Fibroblast of skin of right quadriceps (primary cell): ENCODE data around the gene HPGDS.
A peak's percentile ranks its signal among the peaks of the same experiment; 100 is the strongest.
"Not testable (repeated sequence)": the region's sequence is repeated elsewhere in the genome, so short reads cannot be mapped to it uniquely, and the experiment has no call there.

ENCODE experiments used
- DNase-seq: peaks from one replicate; pipeline ENCODE4 v3.0.0-alpha.2; 2013

The HPGDS gene

DNA sequence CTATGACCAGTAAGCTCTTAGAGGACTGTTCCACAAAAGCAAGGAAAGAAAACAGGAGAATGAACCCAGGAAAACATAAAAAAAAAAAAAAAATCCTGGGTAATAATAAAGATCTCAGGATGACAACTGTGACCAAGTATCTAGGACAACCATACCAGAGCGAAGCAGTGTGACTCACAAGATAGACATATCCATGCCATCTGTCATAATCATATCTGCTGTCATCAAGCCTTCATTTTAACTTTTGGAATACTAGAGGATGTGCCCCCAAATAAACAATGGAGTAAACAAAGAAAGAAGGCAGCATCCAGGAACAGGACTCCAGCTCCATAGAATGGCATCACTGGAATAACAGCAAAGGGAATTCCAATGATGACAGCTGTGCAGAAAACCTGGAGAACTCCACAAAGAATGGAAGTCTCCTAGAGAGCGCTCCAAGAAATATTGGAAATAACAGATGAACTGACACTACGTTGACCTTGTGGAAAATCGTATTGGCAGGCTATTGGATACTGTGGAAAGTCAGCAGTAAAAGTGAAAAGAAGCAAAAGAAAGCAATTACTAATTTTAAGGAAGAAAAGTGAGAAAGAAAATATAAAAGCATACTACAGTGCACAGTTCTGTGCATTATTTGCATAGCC lies 35.3 kb downstream of the HPGDS start:
- DNase-seq: no peak

DNA sequence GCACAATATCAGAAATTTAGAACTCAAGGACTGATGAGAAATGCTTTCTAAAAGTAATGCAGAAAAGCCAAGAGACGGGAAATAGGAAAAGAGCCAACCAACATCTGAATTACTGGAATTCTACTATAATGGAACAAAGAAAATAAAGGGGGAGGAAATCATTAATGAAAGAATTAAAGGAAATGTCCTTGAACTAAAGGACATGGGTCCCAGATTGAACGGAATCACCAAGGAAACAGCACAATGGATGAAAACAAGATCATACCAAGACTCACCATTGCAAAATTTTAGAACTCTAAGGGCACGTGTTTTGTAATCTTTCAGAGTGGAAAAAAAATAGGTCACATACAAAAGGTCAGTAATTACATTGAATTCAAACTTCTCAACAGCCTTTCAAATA lies 35.9 kb downstream of the HPGDS start:
- DNase-seq: no peak

DNA sequence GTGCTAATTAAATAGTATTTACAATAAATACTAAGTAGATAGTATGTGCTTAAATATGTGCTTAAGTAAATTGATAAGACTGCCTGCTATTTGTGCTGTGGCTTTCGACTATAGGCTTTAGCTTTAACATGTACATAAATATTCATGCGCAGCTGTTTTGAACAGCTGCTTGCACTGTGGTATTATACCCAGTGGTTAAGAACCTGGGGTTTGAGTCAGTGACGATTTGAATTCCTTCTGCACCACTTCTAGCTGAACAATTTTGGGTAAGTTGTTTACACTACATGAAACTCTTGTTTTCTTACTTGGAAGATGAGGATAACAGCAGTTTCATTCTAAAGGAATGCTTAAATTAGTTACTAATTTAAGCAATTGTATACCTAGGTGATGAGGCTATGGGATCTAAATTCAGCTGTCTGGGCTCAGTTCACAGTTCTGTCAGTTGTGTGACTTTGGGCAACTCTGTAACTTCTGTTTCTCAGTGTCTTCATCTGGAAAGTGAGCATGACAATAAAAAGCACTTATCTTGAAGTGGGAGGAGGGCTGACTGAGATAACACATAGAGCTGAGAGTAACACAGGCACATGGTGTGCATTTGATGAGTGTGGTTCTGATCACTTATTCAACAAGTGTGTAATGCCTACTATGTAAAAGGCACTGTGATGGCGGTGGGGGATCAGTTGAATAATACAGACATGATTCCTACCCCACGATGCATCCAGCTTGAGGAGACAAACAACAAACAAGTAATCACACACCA lies 37.0 kb downstream of the HPGDS start:
- DNase-seq: no peak

DNA sequence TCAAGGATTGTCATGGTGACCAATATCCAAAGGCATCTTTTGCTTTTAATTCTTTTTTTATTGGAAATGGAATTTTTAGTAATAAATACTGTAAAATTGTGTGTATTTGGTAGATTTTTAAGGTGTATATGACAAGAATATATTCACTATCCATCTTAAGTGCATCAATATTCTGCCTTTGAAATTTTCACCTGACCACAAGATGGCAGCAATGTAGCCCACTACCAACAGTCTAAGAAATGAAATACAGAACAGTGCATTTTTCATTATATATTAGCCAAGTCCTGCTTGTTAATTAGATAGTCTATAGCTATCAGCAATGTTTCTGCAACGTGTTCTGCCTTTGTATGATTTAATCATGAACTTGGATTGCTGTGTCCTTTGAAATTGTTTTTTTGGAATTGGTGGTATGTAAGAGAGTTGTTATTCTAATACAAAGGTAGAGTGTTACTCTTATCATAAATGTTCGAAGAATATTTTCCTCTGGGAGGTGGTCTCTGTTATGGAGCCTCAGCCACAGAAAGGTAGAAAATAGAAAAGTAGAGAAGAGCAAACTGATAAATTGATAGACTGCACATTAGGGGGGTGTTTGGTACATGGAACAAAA lies 38.2 kb downstream of the HPGDS start:
- DNase-seq: peak; percentile 21

DNA sequence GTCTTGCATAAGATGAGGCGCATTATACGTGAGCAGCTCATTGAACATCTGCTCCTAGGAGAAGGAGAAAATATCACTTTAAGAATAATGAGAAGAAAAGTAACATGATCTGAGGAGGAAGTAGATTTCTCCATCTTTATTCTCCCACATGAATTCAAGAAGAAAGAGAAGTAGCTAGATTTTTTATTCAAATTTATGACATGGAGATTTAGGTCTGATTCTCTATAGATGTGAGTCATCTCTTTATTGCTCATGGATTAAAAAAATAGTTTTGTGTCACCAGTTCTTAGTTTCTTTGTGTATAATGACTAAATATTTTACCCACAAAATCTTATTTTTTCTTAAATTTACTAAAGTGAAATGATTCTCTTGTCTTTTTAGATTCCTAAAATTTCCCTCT lies 40.4 kb downstream of the HPGDS start:
- peak; percentile 17 for DNase-seq

DNA sequence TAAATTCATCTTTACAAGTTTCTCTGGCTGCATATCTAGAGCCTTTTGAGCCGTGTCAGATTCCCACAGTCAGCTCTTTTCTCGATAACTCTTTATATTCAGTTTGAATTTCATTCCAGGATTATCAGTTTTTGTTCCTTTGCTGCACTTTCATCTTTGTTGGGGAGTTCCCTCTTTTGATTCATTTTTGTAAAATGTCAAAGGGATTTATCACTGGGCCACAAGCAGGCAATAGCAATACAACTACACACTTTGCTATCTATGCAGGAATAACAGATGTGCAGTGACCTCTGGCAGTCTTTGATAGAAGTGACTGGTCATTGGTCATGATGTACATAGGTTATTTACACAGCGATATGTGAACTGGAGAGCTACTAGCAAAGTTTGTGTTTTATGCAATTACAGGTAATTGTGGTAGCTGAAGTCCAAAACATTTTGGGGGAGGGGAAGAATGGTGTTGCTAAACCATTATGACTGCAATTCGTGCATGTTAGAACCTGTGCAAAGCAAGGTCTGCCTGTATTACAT lies 43.8 kb downstream of the HPGDS start:
- no peak for DNase-seq

DNA sequence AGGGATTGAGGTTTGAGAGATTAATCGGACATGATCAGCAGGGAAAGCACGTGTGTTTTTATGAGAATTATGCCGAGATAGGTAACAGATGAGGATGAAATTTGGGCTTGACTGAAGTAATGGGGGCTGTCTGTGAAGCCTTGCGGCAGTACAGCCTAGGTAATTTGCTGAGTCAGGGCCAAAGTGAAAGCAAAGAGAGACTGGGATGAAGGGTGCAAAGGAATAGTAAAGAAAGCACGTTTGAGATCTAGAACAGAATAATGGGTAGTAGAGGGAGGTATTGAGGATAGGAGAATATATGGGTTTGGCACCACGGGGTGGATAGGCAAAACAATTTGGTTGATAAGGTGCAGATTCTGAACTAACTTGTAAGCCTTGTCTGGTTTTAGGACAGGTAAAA lies 47.2 kb downstream of the HPGDS start:
- not testable (repeated sequence) for DNase-seq

DNA sequence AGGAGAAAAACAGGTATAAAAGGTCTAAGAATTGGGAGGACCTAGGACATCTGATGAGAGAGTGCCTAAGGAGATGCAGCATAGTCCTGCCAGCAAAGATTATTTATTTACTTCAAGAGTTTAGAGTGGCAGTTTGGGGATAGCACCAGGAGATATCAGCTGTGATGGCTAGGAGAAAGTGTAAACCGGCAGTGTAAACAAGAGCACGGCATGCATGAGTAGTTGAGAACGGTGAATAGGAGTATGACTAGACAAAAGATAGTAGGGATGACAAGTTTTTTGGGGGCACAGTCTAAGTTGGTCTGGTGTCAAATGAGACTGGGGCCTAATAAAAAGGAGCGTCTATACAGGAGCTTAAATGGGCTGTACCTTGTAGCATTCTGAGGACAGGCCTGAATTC lies 48.7 kb downstream of the HPGDS start:
- not testable (repeated sequence) for DNase-seq

DNA sequence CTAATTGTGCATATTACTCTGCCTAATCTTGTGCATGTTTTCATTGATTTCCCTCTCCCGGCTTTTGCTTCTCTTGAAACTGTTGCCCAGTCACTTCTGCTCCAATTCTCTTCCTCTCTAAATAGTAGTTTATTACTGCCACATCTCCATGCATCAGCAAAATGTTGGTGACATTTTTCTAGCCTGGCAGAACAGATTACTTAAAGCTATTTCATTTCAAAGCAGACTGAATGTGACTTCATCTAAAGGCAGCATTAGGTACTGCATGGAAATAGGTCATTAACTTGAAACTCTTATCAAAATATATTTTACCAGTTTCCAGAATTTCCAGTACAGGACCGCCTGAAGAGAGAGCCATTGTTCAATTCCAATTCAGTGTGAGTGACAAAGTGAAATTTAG lies 52.4 kb downstream of the HPGDS start:
- DNase-seq: no peak

DNA sequence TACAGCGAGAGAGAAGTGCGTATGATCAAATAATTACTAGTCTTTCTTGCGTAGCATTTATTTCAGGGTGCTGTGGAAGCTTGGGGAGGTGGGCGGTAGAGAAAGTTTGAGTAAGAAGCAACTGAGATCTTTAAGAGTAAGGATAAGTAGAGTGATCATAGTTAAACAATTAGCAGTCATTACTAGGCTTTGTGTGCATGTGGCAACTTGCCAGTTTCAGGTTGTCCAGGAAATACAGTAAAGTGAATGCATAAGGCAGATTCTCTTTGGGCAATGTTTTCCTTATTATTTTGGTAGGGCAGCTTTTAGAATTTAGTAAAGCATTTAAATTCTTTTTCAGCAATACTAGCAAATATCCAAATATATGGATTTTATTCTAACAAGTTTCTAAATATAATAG lies 57.0 kb downstream of the HPGDS start:
- no peak for DNase-seq

DNA sequence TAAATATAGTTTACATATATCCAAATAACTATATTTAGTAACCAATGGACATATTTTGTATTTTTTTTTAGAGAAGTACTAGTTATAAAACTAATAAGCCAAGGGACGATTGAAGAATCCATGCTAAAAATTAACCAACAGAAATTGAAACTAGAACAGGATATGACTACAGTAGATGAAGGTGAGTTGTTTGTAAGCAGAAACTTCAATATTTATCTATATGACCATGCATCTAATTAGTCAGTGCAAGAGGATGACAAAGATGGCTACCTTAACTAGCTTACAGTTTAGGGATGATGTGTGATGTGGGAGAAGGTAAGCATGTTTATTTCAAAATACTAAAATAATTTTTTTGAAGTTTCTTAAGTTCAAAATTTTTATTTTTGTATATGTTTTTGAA lies 57.7 kb downstream of the HPGDS start:
- DNase-seq: no peak

DNA sequence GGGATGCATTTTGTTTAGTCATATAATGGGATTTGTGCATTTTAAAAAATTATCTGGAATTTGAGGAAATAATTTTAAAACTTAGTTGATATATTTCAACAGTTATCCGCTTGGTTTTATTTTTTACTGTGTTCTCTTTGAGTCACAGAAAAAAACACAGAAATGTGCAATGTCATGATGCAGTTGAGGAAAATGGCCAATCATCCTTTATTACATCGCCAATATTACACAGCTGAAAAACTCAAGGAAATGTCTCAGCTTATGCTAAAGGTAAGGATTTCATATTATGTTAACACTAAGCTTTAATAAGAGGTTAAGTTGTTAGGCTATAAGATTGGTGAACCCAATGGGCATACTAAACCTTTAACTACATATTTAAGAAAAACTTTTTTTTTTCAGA lies 63.9 kb downstream of the HPGDS start:
- DNase-seq: no peak

DNA sequence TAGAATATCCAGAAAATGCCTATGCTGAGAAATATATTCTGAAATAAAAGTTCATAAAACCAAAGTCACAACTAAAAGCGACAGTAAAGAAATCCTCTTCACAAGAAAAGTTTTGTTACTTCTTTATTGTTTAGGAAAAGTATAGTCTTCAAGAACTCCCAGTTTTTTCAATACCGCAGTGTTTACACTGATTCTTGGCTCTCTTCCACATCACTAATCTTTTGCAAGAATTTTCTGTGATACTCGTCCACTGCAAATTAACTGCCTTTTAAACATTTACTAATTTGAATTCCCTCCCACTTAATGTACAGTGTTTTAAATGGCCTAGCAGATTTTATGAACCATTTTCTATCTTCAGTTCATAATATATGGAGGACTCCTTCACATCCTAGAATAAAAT lies 65.1 kb downstream of the HPGDS start:
- no peak for DNase-seq

DNA sequence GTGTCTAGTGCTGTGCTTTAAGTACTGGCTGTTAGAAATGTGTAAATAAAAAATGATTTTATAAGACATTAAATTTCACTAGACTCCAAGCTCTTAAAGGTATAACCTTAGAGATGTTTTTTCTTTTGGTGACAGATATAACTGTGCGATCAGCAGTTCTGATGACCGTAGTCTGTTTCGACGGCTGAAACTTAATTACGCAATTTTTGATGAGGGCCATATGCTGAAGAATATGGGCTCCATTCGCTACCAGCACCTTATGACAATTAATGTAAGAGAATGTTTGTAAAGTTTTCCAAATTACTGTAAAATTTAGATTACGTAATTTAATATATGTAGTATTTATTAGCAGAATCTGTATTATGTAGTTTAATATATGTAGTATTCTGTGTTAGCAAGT lies 66.4 kb downstream of the HPGDS start:
- DNase-seq: no peak

DNA sequence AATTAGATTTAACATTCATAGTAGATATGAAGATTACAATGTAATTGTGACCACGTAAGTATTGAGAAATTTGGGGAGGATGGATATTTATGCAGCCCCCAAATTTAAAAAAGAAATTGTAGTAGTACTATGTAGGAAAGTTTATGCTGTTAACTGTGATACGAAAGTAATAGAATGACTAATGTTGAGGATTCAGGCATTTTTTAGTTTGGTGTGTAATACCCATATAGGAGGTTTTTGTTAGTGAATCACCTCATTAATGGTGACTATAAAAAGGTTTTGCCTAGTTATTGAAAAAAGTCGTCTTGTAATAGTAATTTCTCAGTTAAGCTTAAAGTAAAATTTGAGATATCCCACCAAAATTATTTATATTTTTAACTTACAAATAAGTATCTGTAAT lies 67.7 kb downstream of the HPGDS start:
- peak; percentile 53 for DNase-seq

DNA sequence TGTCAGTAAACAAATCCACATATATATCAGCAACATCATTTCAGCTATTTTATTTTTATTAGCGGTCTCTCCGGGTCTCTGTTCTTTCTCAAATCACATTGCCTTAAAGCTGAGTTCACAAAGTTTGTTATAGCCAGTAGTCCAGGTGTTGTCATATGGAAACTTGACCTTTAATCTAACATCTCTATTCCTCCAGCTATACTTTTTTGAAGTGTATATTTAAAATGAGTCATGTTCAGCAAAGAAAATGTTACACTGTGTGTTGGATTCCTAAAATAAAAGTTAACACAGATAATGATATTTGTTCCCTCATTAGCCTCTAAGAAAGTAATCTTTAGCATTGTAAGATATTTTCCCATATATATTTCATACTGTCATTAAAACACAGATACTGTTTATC lies 71.4 kb downstream of the HPGDS start:
- DNase-seq: no peak

DNA sequence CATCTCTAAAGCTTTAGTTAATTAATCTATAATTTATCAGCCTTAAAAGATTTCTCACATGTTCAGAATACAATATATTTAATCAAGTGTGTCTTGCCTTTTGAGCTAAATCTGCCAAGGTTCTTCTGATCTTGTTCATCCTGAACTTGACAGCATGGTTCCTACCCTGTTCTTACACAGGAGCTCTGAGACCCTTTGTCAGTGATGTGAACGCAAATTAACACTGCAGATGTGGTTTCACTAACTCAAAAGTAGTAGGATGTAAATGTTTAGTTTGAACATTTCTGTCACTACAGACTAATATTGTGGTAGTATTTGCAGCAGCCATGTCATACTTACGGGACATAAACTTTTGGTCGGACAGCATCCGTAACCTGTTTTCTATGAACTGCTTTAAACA lies 75.6 kb downstream of the HPGDS start:
- no peak for DNase-seq

DNA sequence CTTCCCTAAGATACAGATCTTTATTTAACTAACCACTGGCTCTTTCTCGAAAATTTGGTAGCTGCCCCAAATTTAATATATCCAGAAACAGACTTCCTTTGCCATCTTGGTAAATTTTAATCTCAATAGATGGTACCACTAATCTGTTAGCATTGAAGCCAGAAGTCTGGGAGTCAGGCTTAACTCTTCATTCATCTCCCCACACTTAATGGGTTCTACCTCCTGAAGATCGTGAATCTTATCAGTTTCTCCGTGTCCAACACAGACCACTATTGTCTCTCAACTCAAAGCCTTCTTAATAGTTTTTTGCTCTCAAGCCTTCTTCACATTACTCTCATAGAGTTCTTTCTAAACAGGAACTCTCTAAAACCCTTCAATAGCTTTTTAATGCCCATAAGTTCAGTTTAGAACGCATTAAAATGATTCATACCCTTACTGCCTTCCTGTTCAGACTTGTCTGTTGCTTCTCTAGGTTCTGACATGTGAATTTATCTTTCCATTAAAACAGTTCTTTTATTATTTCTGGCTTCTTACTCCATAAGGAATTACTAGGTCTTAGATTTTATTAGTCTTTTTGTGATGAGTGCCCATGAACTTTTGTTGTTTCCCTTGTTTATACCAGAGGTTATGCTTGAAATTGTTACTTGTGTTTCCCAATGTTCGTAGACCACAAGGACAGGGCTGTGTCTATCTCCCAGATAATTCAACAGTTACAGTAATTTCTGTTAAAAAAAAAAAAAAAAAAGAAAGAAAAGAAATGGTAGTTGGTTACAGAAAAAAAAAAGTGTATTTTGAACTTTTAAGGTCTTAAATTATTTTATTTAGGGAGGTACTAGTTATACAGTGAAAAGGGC lies 80.2 kb downstream of the HPGDS start:
- DNase-seq: no peak

DNA sequence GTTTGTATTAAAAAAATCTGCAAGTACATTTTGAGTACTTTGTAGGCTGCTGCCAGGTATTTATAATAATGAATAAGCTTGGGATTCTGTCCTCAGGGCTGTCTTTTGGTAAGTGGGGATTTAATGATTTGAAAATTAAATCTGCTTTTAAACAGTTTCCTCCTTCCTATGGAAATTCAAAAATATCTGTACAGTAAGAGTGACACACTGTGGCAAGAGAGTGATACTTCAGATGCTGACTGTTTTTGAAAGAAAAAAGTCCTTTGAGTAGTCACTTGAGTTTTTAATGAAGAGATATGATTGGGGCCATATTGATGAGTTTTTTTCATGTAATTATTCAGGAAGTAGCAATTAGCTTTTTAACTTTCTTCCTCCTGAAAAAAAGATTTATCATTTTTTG lies 85.8 kb downstream of the HPGDS start:
- no peak for DNase-seq

DNA sequence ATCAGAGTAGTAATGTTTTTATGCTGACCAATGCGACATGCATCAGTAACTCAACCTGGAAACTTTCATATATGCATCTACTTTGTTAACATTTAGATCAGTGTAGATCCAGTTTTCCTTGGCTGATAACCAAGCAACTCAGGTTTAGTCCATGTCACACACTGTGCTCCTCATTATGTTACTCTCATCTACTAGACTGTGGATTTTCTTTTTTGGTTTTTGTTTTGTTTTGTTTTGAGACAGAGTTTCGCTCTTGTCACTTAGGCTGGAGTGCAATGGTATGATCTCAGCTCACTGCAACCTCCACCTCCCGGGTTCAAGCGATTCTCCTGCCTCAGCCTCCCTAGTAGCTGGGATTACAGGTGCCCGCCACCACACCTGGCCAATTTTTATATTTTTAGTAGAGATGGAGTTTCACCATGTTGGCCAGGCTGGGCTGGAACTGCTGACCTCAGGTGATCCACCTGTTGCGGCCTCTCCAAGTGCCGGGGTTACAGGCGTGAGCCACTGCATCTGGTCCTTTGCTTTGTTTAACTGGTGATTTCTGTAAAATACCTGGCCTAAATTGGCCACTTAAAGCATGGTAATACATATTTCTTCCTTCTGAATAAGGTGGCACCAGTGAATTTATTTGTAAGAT lies 86.4 kb downstream of the HPGDS start:
- no peak for DNase-seq

DNA sequence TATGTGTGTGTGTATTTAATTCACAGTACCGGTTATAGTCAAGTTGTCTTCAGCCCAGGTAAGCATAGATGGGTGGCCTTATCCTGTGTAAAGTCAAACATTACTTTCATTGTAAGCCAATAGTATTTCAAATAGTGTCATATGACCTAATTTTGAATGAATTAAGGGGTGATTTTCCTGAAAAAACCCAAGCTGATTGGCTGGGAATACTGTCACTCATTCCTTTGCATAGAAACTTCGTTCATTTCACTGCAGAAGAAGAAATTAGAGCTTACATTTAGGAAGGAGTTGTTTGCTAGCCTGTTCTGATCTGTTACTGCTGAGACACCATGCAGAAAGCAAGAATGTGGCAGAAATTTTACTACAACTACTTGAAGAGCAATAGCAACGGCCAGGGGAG lies 89.6 kb downstream of the HPGDS start:
- DNase-seq: no peak

DNA sequence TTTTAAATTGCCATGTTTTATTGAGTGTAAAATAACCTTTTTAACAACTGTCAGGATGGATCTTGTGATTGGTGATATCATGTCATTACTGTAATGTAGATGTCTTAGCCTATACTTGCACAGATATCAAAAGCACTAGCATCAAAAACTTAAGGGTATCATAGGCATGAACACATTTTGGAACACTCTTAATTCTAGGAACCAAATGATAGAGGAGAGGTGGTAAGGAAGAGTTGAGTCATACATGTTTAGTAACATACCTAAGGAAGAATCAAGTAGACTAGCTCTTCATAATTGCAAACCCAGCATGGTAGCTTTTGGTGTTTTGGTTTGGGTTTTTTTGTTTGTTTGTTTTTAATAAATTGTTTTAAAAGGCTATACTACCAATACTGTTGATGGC lies 91.5 kb downstream of the HPGDS start:
- DNase-seq: no peak
